Activated CD8-positive, alpha-beta memory T cell treated with anti-CD3 and anti-CD28 coated beads for 1 hour (primary cell): Measurements from ENCODE around the gene DDX25.
"Not testable (repeated sequence)": the region's sequence is repeated elsewhere in the genome, so short reads cannot be mapped to it uniquely, and the experiment has no call there.

ENCODE experiments used
- DNase-seq, 2 donors: peaks; one replicate each; pipeline ENCODE4 v3.0.0-alpha.2; 2020; ENCODE audit warnings: low read depth in 1 of 2; ENCODE audit errors: extremely low read depth in 1 of 2

DDX25 gene

DNA sequence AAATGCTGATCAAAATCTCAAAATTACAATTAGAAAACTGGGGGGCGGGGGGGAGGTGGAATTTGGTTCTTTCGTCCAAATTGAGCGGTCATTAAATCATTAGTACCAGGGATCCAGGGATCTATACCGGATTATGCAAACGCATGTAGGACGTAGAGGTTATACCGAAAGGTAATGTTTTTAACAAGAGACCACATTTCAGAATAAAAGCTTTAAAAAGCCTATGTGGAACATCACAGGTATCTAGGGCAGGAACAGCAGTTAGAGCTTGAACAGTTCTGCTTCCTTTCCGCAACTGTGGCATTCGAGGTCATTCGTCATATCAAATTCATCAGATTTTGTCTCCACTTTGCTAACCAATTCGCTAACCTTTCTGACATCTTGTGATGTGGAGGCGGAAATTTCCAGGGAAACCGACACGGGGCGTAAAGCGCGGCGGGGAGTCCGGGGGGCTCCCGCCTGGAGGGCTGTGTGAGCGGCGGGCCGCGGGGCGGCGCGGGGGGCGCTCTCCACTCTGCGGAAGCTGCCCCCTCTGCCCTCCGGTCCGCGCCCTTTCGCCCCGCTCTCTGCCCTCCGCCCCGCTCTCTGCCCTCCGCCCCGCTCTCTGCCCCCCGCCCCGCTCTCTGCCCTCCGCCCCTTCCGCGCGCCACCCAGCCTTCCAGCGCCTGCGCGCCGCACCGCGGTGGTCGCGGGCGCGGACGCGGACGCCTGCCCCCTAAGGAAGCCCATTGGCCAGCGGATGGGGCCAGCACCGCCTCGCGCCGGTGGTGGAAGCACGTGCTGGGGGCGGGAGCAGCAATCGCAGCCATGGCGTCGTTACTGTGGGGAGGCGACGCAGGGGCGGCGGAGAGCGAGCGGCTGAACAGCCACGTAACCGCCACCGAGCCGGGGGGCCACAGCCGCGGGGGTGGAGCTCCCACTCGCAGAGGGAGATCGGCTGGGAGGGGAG, at the start of gene DDX25:
TSS of gene DDX25 (plus strand) at position 798 of the 949 bp plus-strand sequence. CDS start at position 808, 10 bp downstream.
- no peak for DNase-seq

DNA sequence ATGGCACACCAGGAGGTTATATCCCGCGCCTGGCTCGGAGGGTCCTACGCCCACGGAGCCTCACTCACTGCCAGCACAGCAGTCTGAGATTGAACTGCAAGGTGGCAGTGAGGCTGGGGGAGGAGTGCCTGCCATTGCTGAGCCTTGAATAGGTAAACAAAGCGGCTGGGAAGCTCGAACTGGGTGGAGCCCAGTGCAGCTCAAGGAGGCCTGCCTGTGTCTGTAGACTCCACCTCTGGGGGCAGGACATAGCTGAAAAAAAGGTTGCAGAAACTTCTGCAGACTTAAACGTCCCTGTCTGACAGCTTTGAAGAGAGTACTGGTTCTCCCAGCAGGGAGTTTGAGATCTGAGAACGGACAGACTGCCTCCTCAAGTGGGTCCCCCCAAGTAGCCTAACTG, 46.6 kb upstream of the DDX25 start:
- DNase-seq = not testable (repeated sequence)

DNA sequence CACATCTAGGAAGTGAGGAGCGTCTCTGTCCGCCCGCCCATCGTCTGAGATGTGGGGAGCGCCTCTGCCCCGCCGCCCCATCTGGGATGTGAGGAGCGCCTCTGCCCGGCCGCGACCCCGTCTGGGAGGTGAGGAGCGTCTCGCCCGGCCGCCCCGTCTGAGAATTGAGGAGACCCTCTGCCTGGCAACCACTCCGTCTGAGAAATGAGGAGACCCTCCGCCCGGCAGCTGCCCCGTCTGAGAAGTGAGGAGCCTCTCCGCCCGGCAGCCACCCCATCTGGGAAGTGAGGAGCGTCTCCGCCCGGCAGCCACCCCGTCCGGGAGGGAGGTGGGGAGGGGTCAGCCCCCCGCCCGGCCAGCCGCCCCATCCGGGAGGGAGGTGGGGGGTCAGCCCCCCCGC, 41.5 kb upstream of the DDX25 start:
- DNase-seq = not testable (repeated sequence)

DNA sequence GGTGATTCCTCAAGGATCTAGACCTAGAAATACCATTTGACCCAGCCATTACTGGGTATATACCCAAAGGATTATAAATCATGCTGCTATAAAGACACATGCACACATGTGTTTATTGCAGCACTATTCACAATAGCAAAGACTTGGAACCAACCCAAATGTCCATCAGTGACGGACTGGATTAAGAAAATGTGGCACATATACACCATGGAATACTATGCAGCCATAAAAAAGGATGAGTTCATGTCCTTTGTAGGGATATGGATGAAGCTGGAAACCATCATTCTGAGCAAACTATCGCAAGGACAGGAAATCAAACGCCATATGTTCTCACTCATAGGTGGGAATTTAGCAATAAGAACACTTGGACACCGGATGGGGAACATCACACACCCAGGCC, 39.0 kb upstream of the DDX25 start:
- DNase-seq = not testable (repeated sequence)

DNA sequence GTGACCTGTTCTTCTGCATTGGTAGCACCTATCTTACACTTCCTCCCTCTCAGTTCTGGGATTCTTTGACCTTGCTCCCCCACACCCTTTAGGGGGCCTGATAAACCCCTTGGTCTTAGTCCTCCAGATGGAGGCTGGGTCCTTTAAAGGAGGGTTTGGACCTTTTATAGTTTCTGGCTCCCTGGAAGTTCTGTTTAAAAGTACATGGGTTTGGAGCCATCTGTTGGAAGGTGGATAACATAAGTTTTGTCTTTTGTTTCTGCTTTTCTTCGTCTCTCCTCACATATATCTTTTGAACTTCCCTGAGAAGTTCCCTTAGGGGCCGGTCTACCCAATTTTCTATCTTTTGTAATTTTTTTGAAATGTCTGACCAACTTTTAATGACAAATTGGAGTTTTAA, 34.8 kb upstream of the DDX25 start:
- no peak for DNase-seq

DNA sequence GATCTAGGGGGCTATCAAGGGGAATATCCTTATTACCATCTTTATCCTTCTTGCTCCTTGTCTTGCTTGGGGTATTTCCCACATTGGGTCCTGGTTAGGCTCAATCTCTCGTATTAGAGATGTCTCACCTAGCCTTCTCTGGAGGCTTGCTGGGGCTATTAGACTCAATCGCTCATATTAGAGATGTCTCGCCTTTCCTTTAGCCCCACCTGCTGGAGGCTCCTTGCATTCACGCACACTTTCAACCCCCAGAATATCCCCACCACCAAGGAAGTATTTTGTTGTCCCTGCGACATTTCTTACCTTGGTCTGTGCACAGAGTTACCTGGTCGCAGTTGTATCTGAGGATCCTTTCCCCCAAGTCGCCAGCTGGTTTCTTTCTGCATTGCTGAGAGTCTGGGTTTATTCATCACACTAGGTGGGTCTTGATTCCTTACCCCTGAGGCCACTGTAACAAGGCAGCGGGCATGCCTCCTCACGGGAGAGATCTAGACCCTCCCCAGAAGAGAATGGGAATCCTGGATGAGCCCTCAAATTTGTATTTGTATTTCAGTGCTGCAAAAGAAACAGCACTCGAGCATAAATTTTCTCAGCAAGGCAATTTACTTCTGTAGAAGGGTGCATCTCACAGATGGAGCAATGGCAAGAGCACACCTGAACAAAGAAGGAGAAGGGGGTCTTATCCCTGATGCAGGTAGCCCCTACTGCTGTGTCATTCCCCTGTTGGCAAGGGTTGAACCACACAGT, 32.7 kb upstream of the DDX25 start:
- DNase-seq = no peak

DNA sequence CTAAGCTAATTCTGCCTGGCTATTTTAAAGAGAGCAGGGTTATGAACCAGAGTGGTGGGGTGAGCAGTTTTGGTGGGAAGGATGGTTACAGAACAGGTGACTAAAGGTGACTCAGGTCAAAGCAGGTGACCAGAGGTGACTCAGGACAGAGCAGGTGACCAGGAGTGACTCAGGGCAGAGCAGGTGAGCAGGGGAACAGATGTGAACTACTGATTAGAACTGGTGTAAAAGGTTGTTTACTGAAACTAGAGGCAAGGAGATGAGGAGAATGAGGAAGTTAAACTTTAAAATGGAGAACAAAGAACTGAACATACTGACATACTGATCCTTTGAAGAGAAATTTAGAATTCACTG, 32.2 kb upstream of the DDX25 start:
- DNase-seq = no peak

DNA sequence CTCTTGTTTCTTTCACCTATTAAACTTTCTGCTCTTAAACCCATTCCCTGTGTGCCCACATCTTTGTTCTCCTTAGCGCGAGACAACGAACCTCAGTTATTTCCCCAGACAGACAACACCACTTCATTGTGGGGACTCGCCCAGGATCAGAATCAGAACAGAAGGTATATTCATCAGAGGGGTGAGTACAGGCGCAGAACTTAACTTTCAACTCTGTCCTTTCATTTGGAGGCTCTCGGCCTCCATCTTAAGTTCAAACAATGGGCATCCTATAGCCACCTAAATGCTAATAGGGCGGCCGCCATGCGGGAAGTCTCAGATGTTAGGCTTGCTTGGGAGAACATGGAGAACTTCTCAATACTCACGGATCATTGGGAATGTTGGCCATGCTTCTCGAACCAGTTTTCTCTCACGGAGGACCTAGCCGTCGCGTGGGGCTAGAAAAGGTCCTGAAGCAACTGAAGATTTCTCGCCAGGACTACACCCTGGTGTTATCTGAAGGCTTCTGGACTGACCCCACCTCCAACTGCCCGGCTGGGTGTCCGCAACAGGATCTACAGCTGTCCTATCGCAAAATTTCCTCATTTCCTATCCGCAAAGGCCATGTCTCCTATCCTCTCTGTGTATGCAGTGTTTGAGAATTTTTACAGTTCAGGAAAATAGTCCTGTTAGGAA, 30.3 kb upstream of the DDX25 start:
- DNase-seq = no peak

DNA sequence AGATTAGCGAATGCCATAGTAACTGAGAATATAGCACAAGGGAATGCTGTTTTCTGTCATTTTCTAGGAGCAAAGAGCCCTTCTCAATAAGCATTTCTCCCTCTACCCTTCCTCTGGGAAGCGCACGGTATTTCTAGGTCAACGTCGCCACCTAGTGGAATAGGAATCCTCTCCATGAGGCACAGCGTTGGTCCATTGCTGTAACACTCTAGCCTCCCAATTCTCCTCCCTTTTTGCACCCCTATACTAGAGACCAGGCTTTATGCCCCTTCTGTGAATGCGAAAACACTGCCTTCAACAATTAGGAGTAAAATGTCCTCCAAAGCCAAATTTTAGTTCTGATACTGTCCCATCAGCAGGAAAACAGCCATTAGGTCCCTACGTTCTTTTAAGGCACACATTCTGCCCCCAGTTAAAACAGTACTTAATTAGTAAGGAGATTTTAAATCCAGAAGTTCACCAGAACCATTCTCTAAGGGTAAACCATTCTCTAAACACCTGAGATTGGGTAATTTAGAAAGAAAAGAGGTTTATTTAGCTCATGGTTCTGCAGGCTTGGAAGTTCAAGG, 29.7 kb upstream of the DDX25 start:
- peak in 1 of 2 donors; percentile 7 for DNase-seq

DNA sequence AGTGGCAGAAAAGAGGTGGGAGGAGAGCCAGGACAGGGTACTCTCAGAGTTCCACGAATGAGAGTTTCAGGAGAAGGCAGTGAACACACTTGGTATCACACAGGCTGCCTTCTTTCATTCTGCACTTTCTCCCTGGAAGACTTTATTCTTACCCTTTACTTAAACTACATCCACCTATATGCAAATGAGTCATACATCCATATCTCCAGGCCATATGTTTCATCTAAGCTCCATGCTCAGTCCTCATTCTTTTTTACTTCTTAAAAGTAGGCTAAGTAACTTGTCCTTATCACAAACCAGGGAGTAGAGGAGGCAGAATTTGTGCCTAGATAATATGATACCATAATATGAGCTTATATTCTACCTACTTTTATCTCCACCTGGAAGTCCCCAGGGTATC, 23.0 kb upstream of the DDX25 start:
- no peak for DNase-seq

DNA sequence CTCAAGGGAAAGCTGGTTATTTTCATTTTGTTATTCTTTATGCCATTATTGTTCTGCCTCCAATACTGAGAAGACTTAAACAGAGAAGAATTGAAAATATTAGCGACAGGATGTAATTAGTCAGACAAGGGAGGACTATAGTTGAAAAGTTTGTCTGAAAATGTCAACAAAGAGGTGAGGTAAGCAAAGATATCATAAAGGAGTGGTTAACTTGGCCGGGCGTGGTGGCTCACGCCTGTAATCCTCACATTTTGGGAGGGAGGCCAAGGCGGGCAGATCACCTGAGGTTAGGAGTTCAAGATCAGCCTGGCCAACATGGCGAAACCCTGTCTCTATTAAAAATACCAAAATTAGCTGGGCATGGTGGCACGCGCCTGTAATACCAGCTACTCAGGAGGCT, 20.9 kb upstream of the DDX25 start:
- no peak for DNase-seq

DNA sequence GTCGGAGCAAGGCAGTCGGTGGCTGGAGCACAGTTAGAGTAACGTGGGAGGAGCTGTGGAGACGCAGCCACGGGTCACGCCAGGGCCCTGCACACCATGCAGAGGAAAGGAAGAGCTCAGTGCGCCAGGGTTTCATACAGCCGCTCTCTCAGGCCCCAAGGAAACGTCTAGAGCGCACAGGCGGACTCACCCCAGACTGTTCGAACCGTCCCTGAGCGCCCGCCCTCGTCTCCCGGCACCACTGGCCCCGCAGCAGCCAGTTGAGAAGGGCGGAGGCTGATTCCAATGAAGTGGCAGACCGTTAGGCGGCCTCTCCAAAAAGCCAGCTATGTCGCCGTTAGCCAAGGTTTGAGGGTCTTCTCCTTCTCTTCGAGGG, 17.3 kb upstream of the DDX25 start:
- DNase-seq = no peak

DNA sequence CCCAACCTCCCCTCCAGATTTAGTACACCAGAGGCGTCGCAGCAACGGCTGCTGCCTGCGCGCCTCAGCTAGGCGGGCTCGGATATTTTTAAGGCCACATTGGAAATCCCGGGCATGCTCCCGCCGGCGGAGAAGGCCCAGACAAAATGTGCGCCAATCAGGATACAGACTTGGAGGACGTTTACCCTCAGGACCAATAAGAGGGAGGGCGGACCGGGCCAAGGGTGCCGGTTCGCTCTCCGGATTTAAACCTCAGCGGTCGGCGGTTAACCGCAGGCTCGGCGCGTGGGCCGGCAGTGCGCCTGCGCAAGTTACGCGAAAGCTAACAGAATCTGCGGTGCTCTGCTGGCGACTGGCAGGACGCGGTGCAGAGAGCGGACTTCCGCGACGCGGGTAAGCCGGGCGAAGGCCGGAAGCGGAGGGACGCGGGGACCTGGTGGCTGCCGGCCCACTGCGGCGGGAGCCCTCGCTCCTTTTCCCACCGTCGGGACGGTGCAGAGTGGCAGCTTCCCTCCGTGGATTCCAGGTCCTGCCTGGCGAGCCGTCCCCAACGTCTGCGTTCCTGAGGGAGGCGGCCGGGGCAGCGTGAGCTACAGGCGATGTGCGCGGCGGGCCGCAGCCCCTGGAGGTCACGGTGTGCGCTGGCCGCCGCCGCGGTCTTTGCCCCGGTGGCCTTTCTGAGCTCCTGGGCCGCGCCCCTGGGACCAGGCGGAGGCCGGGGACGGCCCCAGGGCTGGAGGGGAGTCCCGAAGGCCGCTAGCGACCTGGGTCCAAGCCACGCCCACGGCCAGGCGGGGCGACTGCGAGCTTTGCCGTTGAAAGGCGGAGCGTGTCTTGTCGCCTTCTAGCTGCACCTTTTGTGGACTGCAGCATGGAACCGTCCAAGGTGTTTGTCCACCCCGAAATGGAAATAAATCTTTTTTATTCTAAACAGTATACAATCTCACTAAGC, 16.7 kb upstream of the DDX25 start, which contains the start of gene HYLS1:
TSS of gene HYLS1 (plus strand) at position 296 of the 952 bp plus-strand sequence. CDS start 11,701 bp downstream, outside the sequence.
- DNase-seq = peak; percentile 83 to 88

DNA sequence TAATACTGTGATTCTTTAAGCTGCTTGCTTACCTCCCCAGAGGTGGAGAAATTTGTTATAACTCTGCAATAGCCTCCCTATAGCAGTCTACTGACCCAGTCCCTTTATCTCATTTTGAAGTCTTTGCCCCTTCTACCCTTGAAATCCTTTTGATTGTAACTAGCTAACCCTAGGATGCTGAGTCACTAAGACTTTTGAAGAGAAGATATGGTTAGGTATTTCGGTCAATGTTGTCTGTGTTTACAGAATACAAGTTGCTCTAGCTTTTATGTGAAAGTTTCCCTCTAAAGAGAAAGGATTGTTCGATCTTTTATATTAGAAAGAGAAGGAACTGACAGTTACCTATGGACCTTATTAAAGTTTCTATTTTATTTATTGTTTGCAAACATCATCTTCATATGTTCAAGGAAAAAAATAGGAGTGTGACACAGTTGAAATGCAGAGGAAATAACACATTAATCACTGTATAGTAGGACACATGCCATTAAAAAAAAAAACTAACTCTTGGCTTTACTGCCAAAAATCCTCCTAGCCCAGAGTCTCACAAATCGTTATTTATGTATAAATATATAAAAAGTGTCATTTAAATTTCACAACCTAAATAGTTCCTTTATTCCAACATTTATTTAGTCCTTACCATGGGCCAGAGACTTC, 13.7 kb upstream of the DDX25 start:
- DNase-seq = no peak

DNA sequence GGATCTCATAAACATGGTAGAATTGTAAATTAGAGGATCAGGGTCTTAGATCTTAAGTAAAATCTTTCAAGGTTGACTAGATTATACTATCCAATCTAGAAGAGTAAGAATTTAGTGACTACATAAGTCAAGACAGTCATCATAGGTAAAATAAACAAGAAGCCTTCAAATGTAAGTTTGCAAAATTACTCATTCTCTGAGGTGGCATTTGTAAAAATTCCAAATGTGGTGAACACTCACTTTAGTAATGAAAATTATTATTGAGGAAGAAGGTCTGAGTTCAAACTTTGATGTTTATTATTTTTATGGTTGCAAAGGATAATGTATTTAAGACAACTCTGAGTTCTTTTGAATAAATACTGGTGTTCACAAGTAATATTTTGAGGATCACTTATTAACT, 12.2 kb upstream of the DDX25 start:
- no peak for DNase-seq

DNA sequence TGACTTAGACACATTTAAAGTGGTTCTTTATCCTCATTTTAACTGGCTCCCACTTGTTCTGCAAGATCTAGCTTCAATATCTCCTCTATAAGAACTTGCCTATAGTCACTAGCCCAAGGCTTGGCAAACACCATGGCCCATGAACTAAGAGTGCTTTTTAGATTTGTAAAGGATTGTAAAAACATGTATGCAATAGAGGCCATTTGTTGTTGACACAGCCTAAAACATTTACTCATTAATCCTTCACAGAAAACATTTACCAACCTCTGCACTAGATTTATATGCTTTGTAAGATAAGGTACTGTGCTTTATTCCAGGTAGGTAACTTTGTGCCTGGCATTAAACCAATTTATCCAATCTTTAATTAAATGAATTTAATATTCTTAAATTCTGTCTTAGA, 11.3 kb upstream of the DDX25 start:
- DNase-seq = no peak

DNA sequence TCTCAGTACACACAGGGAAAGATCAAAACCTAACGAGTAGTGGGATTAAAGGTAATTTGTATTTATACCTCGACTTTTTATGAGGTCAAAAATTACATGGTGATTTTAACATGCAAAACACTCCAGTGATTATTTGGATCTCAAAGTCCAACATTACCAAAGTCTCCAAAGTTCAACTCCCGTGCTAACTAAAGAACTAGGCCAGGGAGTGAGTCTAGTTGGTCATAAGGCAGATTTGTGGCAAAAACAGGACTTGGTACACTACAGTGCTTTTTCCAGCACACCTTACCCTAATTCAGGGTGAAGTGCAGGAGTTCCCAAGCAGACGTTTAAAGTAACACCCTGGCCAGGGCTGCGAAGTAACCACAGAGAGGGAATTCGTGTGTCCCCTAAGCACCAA, 2.4 kb upstream of the DDX25 start:
- no peak for DNase-seq

DNA sequence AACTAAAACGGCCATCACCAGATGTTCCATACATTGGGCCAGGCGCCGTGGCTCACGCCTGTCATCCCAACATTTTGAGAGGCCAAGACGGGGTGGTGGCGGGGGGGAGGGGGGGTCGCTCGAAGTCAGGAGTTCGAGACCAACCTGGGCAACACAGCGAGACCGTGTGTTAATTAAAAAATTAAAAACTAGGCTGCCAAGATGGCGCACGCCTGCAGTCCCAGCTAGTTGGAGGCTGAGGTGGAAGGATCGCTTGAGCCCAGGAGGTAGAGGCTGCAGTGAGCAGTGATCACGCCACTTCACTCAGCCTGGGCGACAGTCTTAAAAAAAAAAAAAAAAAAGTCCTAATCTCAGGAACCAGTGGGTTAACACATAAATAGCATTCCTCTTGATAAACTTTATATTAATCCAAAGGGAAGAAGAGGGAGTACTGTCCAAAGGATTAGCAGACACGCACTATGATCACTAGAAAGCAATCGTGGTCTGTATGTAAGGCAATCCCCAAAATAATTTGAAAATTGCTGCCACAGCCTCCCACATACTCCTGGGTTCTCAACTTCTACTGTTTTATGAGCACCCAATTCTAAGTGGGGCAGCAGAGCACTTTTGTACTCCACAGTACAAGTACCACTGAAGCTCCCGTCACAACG, 1.9 kb upstream of the DDX25 start:
- DNase-seq = no peak
